Nephron progenitor cell (in vitro differentiated cells): ENCODE results near the gene OR6K6.

Experiments
- DNase-seq: peaks from one replicate; pipeline ENCODE4 v3.0.0; 2021
- H3K27ac Mint-ChIP-seq: 2 replicates; pipeline ENCODE4 v1.8.0; 2021; ENCODE audit warnings: mild to moderate bottlenecking, moderate library complexity, mixed read lengths
- H3K27me3 Mint-ChIP-seq: 2 replicates; pipeline ENCODE4 v1.8.0; 2021; ENCODE audit warnings: mild to moderate bottlenecking, low read depth, mixed read lengths; ENCODE audit not compliant: poor library complexity
- H3K36me3 Mint-ChIP-seq: 2 replicates; pipeline ENCODE4 v1.8.0; 2021; ENCODE audit warnings: low read depth, mixed read lengths
- H3K4me1 Mint-ChIP-seq: 2 replicates; pipeline ENCODE4 v1.8.0; 2021; ENCODE audit warnings: mixed read lengths
- H3K4me3 Mint-ChIP-seq: 2 replicates; pipeline ENCODE4 v1.8.0; 2021; ENCODE audit warnings: mild to moderate bottlenecking, moderate library complexity, mixed read lengths
- H3K9me3 Mint-ChIP-seq: 2 replicates; pipeline ENCODE4 v1.8.0; 2021; ENCODE audit warnings: mild to moderate bottlenecking, moderate library complexity, mixed read lengths
- TF ChIP-seq, protein P1 (sequence below): fragments of 200-600 bp; sonication (generic); IDR thresholded peaks from 2 replicates; pipeline ENCODE4 v1.5.0; 2021; ENCODE audit warnings: antibody characterized with exemption

Gene OR6K6

DNA sequence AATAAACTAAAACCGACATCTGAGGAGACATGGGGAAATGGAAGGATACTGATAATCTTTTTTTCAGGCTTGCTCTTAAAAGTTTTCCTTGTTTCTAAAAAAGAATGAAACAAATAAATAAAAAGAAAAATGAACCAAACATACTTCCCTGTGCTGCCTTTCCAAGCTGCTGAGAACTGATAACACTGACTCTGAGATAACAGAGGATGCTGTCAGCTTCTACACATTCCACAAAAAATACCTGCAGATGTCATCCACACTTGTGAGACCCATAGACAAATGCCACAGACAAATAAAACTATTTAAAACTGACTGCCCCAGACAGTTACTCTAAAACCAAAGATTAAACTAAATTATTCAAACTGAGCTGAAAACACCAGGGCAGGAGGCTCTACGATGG, 22.0 kb upstream of the OR6K6 start:
- Mint-ChIP-seq H3K36me3 (no peaks in the 10 kb centered on the region), H3K4me1 (no peaks in the 10 kb centered on the region)
- TF ChIP-seq, protein P1, sequence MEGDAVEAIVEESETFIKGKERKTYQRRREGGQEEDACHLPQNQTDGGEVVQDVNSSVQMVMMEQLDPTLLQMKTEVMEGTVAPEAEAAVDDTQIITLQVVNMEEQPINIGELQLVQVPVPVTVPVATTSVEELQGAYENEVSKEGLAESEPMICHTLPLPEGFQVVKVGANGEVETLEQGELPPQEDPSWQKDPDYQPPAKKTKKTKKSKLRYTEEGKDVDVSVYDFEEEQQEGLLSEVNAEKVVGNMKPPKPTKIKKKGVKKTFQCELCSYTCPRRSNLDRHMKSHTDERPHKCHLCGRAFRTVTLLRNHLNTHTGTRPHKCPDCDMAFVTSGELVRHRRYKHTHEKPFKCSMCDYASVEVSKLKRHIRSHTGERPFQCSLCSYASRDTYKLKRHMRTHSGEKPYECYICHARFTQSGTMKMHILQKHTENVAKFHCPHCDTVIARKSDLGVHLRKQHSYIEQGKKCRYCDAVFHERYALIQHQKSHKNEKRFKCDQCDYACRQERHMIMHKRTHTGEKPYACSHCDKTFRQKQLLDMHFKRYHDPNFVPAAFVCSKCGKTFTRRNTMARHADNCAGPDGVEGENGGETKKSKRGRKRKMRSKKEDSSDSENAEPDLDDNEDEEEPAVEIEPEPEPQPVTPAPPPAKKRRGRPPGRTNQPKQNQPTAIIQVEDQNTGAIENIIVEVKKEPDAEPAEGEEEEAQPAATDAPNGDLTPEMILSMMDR = no peak

DNA sequence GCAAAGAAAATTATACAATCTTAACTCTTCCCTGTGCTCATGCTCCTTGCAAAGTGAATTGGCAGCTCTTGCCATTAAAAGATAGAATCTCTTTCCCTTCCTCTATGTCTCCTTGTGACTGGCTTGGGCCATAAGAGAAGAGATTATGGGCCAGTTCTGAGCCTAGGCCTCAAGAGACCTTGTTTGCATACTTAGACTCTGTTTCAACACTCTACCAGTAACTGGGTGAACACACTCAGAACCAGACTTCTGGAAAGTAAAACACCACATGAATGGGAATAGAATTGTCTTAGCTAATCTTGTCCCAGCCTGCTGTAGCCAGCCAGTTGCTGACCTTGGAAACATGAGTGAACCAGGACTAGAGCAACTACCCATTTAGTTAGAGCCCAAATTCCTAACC, 18.7 kb upstream of the OR6K6 start:
- no peak for DNase-seq
- Mint-ChIP-seq H3K36me3 (no peaks in the 10 kb centered on the region), H3K4me3 (no peak overlapping the region), H3K27ac (no peak overlapping the region), H3K27me3 (peaks cover 4% of the 10 kb centered on the region), H3K4me1 (no peaks in the 10 kb centered on the region), H3K9me3 (no peaks in the 10 kb centered on the region)
- TF ChIP-seq, protein P1 = no peak

More for the DNA sequence above, 22.0 kb upstream of the OR6K6 start:
- Mint-ChIP-seq H3K27me3 (no peaks in the 10 kb centered on the region), H3K9me3 (no peaks in the 10 kb centered on the region), H3K27ac (no peak overlapping the region), H3K4me3 (no peak overlapping the region)
- no peak for DNase-seq

DNA sequence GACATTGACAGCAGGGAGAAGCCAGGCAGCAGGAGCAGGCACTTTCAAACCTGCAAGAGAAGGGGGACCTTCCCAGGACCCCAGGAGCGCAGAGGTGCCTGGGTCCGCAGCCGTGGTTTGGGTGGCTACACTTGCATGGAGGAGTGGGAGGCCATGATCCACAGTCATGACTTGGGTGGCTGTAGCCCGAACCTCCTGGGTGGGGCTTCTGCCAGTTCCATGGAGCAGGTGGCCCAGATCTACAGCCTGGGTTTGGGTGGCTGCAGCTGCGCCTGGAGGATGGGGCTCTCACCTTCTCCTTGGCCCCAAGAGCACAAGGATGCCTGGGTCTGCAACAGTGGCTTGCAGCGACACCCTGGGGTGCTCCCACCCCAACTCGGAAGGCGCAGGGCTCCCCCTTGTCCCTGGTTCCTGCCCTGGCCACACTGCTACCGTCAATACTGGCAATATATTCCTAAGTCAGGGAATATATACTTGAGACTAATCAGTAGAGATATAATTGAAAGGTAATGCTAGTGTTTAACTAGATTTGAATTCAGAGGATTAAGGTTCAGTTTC, 2.3 kb upstream of the OR6K6 start:
- H3K4me1 Mint-ChIP-seq = no peaks in the 10 kb centered on the region
- no peak overlapping the region for H3K4me3 Mint-ChIP-seq

DNA sequence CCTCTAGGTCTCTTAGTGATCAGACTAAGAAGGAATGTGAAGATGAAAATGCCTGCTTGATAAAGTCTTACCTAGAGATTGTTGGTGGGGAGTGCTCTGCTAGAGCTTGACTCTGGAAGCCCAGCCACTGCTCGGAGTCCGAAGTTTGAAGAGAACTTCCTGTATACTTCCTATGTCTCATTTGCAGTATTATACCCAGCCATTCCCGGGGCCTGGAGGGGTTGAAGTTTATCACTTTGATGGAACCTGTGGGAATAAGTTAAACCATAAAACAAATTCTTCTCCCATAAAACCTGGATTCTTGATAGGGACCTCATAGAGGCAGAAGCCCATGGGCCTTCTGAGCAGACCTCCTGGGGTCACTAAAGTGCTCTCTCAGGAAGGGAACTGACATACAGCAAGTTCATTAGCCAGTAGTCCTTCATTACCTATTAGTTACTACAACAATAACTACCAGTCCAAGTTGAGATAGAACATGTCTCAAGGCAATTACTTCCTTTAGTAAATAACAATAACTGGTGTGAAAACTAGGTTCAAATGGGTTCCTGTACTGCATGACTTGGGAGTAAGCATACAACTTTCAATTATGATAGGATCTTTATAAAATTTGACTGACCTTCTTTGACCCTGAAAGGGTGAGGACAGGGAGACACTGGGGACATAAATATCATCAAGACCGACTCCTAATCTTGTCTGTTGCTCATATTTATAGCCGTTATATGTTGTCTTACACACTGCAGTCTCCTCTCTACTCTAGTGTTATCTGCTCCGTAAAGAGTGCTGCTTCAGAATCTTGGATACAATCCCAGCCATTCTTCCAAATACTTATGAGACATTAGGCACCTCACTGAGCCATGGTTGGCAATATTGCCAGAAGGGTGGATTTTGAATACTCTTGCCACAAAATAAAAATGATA, 17.7 kb downstream of the OR6K6 start, which contains the start of gene OR6N1:
OR6N1 (minus strand) TSS at position 246 of the 917 bp plus-strand sequence. CDS start 5,513 bp downstream, outside the sequence.
- TF ChIP-seq, protein P1 = no peak
- peaks cover 15% of the 10 kb centered on the region for H3K27me3 Mint-ChIP-seq
- H3K27ac Mint-ChIP-seq = no peak within 1 kb of the TSS
- H3K9me3 Mint-ChIP-seq = no peaks in the 10 kb centered on the region
- no peaks in the 10 kb centered on the region for H3K36me3 Mint-ChIP-seq
- H3K4me3 Mint-ChIP-seq = no peak within 1 kb of the TSS
- no peak for DNase-seq
- no peaks in the 10 kb centered on the region for H3K4me1 Mint-ChIP-seq

More for the DNA sequence above, 2.3 kb upstream of the OR6K6 start:
- Mint-ChIP-seq H3K36me3 (no peaks in the 10 kb centered on the region), H3K9me3 (no peaks in the 10 kb centered on the region), H3K27ac (no peak overlapping the region), H3K27me3 (peaks cover 7% of the 10 kb centered on the region)
- DNase-seq = no peak
- TF ChIP-seq, protein P1 = no peak

DNA sequence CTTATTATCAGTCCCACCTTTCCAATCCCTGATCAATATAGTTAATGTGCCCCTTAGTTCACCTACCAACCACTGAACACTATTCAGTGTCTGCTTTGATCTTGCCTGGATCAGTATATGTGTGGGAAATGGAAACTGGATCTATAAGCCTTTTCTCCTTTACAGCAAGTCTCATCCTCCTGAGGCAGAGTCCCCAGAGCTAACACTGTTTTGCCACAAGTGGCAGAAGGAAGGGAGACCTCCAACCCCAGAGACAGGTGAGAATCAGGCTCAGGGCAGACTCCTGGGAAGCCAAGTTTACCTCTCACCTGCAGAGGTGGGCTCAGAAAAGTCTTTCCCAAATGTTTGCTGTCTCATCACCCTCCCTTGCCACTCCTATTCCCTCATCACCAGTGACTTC, 26.6 kb downstream of the OR6K6 start, which contains the start of gene OR6N2:
OR6N2 (minus strand) TSS at position 101 of the 400 bp plus-strand sequence. CDS start 3,569 bp downstream, outside the sequence.
- TF ChIP-seq, protein P1 = no peak
- Mint-ChIP-seq H3K9me3 (peaks cover 4% of the 10 kb centered on the region), H3K27me3 (peaks cover 26% of the 10 kb centered on the region), H3K4me3 (no peak within 1 kb of the TSS), H3K27ac (no peak within 1 kb of the TSS), H3K4me1 (no peaks in the 10 kb centered on the region), H3K36me3 (no peaks in the 10 kb centered on the region)
- no peak for DNase-seq
